Epidermal melanocyte (primary cell): ENCODE measurements around the gene RANBP17.
"Not testable (repeated sequence)": the region's sequence is repeated elsewhere in the genome, so short reads cannot be mapped to it uniquely, and the experiment has no call there.

ENCODE experiments used
- DNase-seq: peaks from one replicate; pipeline ENCODE4 v3.0.0; 2011; ENCODE audit warnings: low spot score; ENCODE audit not compliant: insufficient read length

Gene RANBP17

DNA sequence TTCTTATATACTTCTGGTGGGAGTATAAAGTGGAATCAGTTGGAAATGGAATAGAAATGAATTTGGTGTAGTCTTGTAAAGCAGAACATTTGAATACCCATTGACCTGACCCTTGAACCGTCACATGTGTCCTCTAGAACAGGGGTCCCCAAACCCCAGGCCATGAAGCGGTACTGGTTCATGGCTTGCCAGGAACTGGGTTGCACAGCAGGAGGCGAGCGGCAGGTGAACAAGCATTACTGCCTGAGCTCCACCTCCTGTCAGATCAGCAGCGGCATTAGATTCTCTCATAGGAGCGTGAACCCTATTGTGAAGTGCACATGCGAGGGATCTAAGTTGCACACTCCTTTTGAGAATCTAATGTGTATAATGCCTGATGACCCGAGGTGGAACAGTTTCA, 80.0 kb downstream of the RANBP17 start:
- no peak for DNase-seq

DNA sequence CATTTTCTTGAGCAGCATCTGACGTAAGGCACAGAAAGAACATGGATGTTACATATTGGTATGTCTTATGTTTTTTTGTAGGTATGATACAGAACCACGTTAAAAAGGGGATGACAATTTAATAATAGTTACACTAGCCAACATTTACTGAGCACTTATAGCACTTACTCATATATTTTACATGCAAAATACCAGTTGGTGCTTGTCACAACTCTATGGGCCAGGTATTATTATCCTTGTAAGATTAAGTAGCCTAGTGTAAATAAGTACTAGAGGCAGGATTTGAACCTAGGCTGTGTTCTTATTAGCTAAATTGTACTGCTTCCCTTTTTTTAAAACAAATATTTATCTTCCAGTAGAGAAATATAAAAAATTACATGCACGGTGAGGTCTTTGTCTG, 83.5 kb downstream of the RANBP17 start:
- DNase-seq, result no peak

- DNase-seq, result no peak
Observed at GRCh38 chr5:170960567-170960966, 98.7 kb downstream of the RANBP17 start.

GRCh38 chr5:170963521-170963920, 101.7 kb downstream of the RANBP17 start:
- no peak for DNase-seq

DNA sequence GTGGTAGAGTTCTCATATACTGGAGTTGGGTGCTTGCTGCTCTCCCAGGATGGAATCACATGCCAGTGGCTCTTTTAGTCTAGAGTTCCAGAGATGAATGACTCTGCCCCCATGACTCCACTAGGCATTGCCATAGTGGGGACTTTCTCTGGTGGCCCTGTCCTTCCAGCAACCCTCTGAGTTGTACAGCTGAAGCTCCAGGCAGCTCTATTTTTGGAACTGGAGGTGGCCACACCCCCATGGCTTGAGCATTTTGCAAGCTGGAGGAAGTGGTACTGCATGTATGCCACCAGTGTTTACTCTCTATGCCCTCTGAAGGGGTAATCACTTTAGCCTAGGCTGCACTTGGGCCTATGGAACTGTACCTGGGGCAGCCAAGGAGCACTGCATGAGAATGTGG, 112.6 kb downstream of the RANBP17 start:
- no peak for DNase-seq

DNA sequence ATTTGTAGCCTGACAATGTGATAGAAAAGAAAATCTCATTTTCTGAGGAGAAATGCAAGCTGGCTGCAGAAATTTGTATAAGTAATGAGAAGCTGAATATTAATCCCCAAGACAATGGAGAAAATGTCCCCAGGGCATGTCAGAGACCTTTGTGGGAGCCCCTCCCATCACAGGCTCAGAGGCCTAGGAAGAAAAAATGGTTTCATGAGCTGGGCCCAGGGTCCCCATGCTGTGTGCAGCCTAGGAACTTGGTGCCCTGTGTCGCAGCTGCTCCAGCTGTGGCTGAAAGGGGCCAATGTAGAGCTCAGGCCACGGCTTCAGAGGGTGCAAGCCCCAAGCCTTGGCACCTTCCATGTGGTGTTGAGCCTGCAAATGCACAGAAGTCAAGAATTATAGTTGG, 118.4 kb downstream of the RANBP17 start:
- not testable (repeated sequence) for DNase-seq

DNA sequence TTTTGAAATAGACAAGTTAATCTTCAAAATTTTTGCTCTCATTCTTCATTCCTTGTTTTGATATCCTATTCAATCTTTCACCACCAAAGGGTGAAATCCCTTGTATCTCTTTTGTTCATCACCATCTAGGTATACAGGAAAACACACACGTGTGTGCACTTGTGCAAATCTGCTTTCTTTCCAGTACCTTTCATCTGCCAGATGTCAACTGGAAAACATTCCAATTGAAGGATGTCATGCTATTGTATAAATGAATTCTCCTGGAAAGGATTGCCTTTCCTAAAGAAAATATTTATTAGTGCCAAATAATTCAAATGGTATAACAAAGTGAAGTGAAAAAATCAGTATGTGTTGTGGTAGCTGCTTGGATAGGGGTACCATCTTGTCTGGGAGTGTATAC, 123.7 kb downstream of the RANBP17 start:
- DNase-seq, result no peak

- DNase-seq, result no peak
Observed at GRCh38 chr5:170986598-170986997, 124.8 kb downstream of the RANBP17 start.

DNA sequence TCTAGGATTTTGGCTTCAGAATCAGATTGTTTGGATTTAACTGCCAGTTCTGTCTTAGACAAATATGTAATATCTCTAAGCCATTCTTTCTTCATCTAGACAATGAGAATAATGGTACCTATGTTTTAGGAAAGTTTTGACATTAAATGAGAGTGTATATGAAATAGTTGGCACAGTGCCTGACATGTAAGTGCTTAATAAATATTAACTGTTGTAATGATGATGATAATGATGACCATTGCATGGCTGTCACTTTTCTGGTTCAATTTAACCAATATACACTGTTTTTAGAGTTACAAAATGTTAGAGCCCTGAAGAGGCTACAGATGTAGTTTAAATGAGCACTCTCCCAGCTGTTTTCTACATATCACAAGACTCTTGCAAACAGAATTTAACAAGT, 131.7 kb downstream of the RANBP17 start:
- DNase-seq, result no peak

- DNase-seq, result no peak
Observed at GRCh38 chr5:171010086-171010485, 148.3 kb downstream of the RANBP17 start.

DNA sequence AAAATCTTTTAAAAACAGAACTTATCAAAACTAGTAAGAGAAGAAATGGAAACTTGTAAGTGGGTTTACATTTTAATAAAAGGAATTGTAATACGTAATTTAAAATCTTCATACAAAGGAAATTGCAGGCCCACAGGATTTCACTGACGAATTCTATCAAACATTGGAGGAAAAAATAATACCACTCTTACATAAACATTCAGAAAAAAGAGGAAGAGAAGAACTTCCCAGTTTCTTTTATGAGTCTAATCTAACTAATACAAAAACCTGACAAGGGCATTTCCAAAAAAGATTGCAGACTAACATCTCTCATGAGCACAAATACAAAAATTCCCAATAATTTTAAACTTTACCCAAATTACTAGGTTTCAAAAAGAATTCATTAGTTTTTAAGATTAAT, 149.0 kb downstream of the RANBP17 start:
- no peak for DNase-seq

GRCh38 chr5:171023508-171023907, 161.7 kb downstream of the RANBP17 start:
- DNase-seq, result no peak

GRCh38 chr5:171024084-171024483, 162.3 kb downstream of the RANBP17 start:
- no peak for DNase-seq

DNA sequence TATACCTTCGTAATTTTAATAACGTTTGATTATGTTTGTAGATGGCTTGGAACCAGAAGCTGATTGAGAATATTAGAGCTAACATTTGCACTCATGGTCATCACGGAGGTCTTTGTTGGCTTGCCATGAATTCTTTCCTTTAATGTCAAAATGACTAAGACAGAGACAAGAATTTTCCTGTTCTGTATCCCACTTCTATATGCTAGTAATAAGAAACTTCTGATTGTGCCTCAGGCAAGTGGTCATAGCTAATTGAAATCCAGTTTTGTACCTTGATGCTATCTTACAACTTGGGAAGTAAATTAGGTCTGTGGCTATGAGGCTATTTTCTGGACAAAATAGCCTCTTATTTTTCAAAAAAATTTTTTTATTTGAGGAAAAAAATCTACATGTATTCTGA, 167.6 kb downstream of the RANBP17 start:
- no peak for DNase-seq

DNA sequence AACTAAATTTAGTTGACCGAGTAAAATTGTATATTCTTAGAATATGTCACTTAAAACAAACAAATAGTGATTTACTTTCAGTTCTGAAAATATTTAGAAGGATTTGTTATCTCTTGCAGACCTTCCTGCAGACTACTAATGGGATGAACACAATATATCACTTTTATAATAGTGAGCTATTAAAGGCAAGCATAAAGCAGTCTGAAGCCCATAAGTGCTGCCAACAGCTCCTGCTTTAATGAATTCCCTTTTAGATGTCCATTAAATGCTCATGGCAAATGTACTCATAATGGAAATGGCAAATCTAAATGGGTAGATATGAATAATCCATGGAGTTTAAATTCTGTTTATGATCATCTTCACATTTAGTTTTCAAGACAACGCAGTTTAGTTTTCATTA, 170.2 kb downstream of the RANBP17 start:
- DNase-seq, result no peak

DNA sequence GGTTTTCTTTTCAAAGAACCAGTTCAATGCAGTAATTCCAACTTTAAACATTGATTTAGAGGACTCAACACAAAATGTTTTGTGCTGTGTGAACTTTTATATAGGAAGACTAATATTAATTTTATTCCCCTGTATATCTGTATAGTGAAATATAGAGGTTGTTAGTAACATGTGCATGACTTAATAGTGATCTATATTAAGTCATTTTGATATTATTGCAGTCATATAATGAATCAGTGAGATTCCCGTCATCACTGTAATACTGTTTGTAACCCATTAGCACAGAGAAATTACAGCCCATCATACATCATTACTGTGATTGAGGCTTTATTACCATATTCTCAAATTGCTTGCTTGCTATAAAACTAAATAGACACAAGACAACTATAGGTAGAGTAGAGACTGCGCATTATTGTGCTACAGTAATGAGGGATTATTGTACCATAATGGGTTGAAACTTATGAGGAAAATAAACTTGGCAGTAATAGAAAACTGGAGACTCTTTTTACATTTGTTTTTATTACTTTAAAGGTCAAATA, 170.7 kb downstream of the RANBP17 start:
- DNase-seq, result no peak

GRCh38 chr5:171041893-171042292, 180.1 kb downstream of the RANBP17 start:
- DNase-seq, result not testable (repeated sequence)

- no peak for DNase-seq
Observed at GRCh38 chr5:171050916-171051315, 189.1 kb downstream of the RANBP17 start.

DNA sequence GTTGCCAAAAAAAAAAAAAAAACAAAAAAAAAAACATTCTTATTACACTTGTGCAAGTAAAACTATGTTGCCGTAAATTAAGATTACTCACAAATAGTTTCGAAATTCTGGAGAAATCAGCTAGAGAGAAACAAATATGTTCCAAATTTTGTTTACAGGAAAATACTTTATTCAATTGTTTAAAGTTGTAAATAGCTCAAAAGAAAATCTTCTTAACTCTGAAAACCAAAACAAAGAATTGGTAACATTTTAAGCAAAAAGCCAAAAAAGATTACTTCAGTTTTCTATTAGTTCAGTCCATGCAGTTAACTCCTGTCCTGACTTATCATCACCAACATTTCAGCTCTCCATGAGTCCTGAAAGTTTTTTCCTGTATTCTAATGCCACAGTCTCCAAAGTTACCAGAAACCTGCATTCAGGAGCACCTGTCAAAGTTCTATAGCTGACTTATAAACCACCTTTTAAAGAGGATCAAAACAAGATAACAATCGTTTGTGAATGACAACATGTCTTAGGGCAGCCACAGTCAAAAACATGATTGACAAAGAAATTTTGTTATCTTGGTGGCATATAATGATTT, 194.1 kb downstream of the RANBP17 start:
- DNase-seq, result no peak

DNA sequence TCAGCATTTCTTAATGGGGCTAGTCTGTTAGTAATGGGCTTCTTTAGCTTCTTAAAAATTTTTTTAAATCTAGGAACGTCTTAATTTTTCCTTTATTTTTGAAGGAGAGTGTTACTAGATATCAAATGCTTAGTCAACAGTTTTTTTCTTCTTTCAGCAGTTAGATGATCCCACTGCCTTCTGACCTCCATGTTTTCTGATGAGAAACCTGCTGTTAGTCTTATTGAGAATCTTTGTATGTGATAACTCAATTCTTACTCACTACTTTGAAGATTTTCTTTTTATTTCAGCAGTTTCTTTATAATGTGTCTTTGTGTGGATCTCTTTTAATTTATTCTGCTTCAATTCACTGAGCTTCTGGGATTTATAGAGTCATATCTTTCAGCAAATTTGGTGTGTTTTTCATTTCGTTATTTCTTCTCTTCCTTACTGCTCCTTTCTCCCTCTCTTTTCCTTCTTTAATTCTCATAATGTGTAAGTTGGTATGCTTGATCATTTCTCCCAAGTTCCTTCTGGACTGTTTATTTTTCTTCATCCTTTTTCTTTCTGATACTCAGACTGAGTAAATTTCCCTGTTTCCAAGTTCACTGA, 205.8 kb downstream of the RANBP17 start:
- DNase-seq, result no peak

- DNase-seq, result no peak
Observed at GRCh38 chr5:171074747-171075146, 212.9 kb downstream of the RANBP17 start.

- DNase-seq, result no peak
Observed at GRCh38 chr5:171080186-171080938, 218.5 kb downstream of the RANBP17 start.

DNA sequence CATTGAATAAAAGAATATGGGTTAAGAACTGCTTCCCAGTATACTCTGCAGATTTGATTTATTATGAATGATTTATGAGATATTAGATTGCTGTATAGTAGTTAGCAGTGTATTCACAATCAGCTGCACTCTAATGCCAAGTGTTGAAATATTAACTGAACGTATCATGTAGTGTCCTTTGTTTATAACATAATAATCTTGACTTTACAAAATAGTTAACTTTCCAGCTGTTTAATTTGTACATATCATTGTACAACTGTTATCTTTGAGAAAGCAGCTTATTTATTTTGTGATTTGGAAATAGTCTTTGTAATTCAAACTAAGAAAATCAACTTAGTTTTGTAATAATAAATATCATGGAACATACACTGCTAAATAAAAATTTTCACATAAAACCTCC, 219.5 kb downstream of the RANBP17 start:
- no peak for DNase-seq
